Endothelial cell of umbilical vein (primary cell): ENCODE results near the gene LMNA. TPM values are rescaled to one million over a fixed set of nuclear protein-coding genes. Genes with fewer than 3 reads are reported as not detected.

Experiments used
- BruUV-seq: library from RNA; stranded (reverse); fragments of 400-500 nt; replicated peaks from 2 replicates; lab custom pipeline; 2021; lab: Mats Ljungman, UMichigan
- CTCF ChIA-PET: fragments of 300-600, 350-600 bp; sonication (Branson Sonifier 250); formaldehyde crosslinking; loops from one replicate; lab custom pipeline; 2021; ENCODE audit warnings: antibody characterized with exemption, inconsistent platforms; lab: Charles Lee
- POLR2A ChIA-PET: fragments of 300-600, 350-600 bp; sonication (Branson Sonifier 250); formaldehyde crosslinking; loops from one replicate; lab custom pipeline; 2021; ENCODE audit warnings: antibody characterized with exemption, inconsistent platforms; lab: Charles Lee
- DNase-seq: peaks from one replicate; pipeline ENCODE4 v3.0.0-alpha.2; 2011; ENCODE audit warnings: low read depth, low spot score
- FAIRE-seq: peaks from 2 replicates; lab custom pipeline; 2011; peaks lifted over from hg19 to GRCh38; lab: Jason Lieb, UNC
- H2AFZ ChIP-seq: 2 replicates; pipeline ENCODE4 v1.6.0; 2012; ENCODE audit warnings: low read depth, low read length, control low read depth, inconsistent platforms
- H3K27ac ChIP-seq: 2 replicates; pipeline ENCODE4 v1.5.1; 2011; ENCODE audit warnings: low read depth, mild to moderate bottlenecking, control low read depth, low read length, moderate library complexity; ENCODE audit not compliant: insufficient read depth
- H3K27me3 ChIP-seq, 2 experiments: 2 replicates each; pipeline versions ENCODE4 v1.6.0 to v1.6.1; 2011; ENCODE audit warnings: low read length in 2 of 2, mixed read lengths in 1 of 2; ENCODE audit not compliant: control insufficient read depth in 2 of 2, insufficient read depth in 2 of 2
- H3K36me3 ChIP-seq, 2 experiments: 2 replicates in 1 of 2; 3 replicates in 1 of 2; pipeline ENCODE4 v1.5.1; 2011; ENCODE audit warnings: low read length in 2 of 2, mild to moderate bottlenecking in 1 of 2, moderate library complexity in 1 of 2; ENCODE audit not compliant: control insufficient read depth in 2 of 2, insufficient read depth in 2 of 2; ENCODE audit errors: extremely low read depth in 1 of 2
- H3K4me1 ChIP-seq: 3 replicates; pipeline ENCODE4 v1.5.1; 2011; ENCODE audit warnings: mild to moderate bottlenecking, low read length; ENCODE audit not compliant: control insufficient read depth, insufficient read depth; ENCODE audit errors: extremely low read depth
- H3K4me2 ChIP-seq: 2 replicates; pipeline ENCODE4 v1.6.1; 2011; ENCODE audit warnings: low read length, control low read depth, mixed read lengths; ENCODE audit not compliant: insufficient read depth
- H3K4me3 ChIP-seq, 3 experiments: fragments of 200-600 bp in 1 of 3; sonication (generic), shearing (Covaris generic) in 1 of 3; replicated peaks in 1 of 3; 2 replicates each; pipeline ENCODE4 v1.5.1; 2011 to 2016; ENCODE audit warnings: control low read depth in 3 of 3, low read length in 3 of 3, mild to moderate bottlenecking in 2 of 3, inconsistent platforms in 1 of 3, low read depth in 1 of 3, moderate library complexity in 1 of 3; ENCODE audit not compliant: insufficient read depth in 1 of 3
- H3K79me2 ChIP-seq: 2 replicates; pipeline ENCODE4 v1.6.0; 2012; ENCODE audit warnings: low read length, inconsistent platforms; ENCODE audit not compliant: control insufficient read depth, insufficient read depth
- H3K9ac ChIP-seq: replicated peaks from 2 replicates; pipeline ENCODE3; 2011; ENCODE audit warnings: low read length, control low read depth; ENCODE audit not compliant: insufficient read depth; ENCODE audit errors: extremely low read depth
- H3K9me1 ChIP-seq: replicated peaks from 3 replicates; pipeline ENCODE4 v1.6.0; 2011; ENCODE audit warnings: mild to moderate bottlenecking, low read length; ENCODE audit not compliant: control insufficient read depth, insufficient read depth; ENCODE audit errors: extremely low read depth
- H3K9me3 ChIP-seq: replicated peaks from 2 replicates; pipeline ENCODE4 v1.5.1; 2012; ENCODE audit warnings: low read length, inconsistent platforms; ENCODE audit not compliant: control insufficient read depth, insufficient read depth
- H4K20me1 ChIP-seq: replicated peaks from 2 replicates; pipeline ENCODE3; 2011; ENCODE audit warnings: mild to moderate bottlenecking, low read length; ENCODE audit not compliant: control insufficient read depth, insufficient read depth; ENCODE audit errors: extremely low read depth
- CTCF ChIP-seq, 2 donors: IDR thresholded peaks; 1 replicate in 1 of 2; 2 replicates in 1 of 2; pipeline ENCODE4 v1.5.1; 2011; ENCODE audit warnings: low read length in 2 of 2, mild to moderate bottlenecking in 2 of 2, moderate library complexity in 2 of 2, control low read depth in 1 of 2, inconsistent platforms in 1 of 2, low read depth in 1 of 2; ENCODE audit not compliant: insufficient read depth in 1 of 2; ENCODE audit errors: extremely low read depth in 1 of 2
- EZH2 ChIP-seq: IDR thresholded peaks from 2 replicates; pipeline ENCODE4 v1.6.1; 2012; ENCODE audit warnings: borderline replicate concordance, low read depth, mild to moderate bottlenecking, moderate library complexity, low read length, inconsistent platforms; ENCODE audit not compliant: severe bottlenecking
- FOS ChIP-seq: IDR thresholded peaks from 2 replicates; pipeline ENCODE4 v1.6.1; 2011; ENCODE audit warnings: mild to moderate bottlenecking, low read length, moderate library complexity, borderline replicate concordance; ENCODE audit not compliant: insufficient read depth
- GATA2 ChIP-seq: IDR thresholded peaks from 2 replicates; pipeline ENCODE4 v1.7.0; 2011; ENCODE audit warnings: low read depth, mild to moderate bottlenecking, moderate library complexity, mixed read lengths, low read length; ENCODE audit not compliant: insufficient read length, insufficient read depth
- MAX ChIP-seq: IDR thresholded peaks from 2 replicates; pipeline ENCODE4 v1.6.1; 2011; ENCODE audit not compliant: insufficient read depth, insufficient read length
- MYC ChIP-seq: IDR thresholded peaks from one replicate; pipeline ENCODE4 v1.6.1; 2011; ENCODE audit warnings: mild to moderate bottlenecking, low read depth, low read length
- dilution Hi-C: fragments of 300-500 bp; cut with MboI; formaldehyde crosslinking; loops from one replicate; pipeline ENCODE4 v1.15.0; 2019; ENCODE audit warnings: low sequenced_read_pairs; ENCODE audit not compliant: extremely low pct_ligation_motif_present
- intact Hi-C: fragments of 100-400 bp; cut with micrococcal nuclease; formaldehyde crosslinking; loops from one replicate; pipeline ENCODE4 v1.10.0; 2022
- polyA plus RNA-seq, 4 experiments: library from polyadenylated mRNA; depleted of rRNA in 3 of 4; stranded (reverse) in 3 of 4; unstranded in 1 of 4; fragments of >200 nt; gene quantifications; 2 replicates each; pipeline versions ENCODE4 v1.2.1 to v1.2.3, GENCODE V29; 2011 to 2012; ENCODE audit warnings: missing spikeins in 1 of 4
- total RNA-seq: library from RNA; stranded (reverse); gene quantifications from 2 replicates; pipeline ENCODE4 v1.2.3, GENCODE V29; 2021

LMNA gene
- total and polyA plus RNA-seq, 2 donors (not counting 3 experiments of a cell fraction or from before 2014, with no cell fraction given): 371 to 742 TPM

- Histone ChIP-seq H3K4me1 (no peaks in the 10 kb centered on the region), H3K9me1 (no peaks in the 10 kb centered on the region), H3K27ac (no peak overlapping the region), H3K9me3 (no peaks in the 10 kb centered on the region), H3K27me3 (no peaks in the 10 kb centered on the region), H3K4me2 (no peak overlapping the region), H3K79me2 (peaks cover 8% of the 10 kb centered on the region), H4K20me1 (no peaks in the 10 kb centered on the region), H3K9ac (no peak overlapping the region), H3K36me3 (peaks cover 24 to 59% of the 10 kb centered on the region in 2 experiments), H3K4me3 (no peak overlapping the region), H2AFZ (no peak overlapping the region)
- no peak for FAIRE-seq
- TF ChIP-seq MYC (no peak), FOS (no peak), GATA2 (no peak), MAX (no peak)
- CTCF ChIA-PET: interaction anchor here (1.1 to 2.3 kb wide), 2 partner anchors 10 to 42 kb away, joined by 3 to 10 read pairs; no protein-coding TSS in a partner anchor
- POLR2A ChIA-PET: interaction anchor here (0.5 kb wide), 1 partner anchor 11 kb away, joined by 5 read pairs; no protein-coding TSS in a partner anchor
- no peak for DNase-seq
- dilution Hi-C loops (loop anchor here (10.0 kb wide), 1 partner anchor 86 kb away; no protein-coding TSS in a partner anchor), intact Hi-C loops (loop anchor here (10.0 kb wide), 1 partner anchor 174 kb away; no protein-coding TSS in a partner anchor)
- BruUV-seq: no TSS peak
Observed at GRCh38 chr1:156138458-156138867, 24.0 kb downstream of the LMNA start.

GRCh38 chr1:156140879-156141707, 26.6 kb downstream of the LMNA start:
- Histone ChIP-seq H3K4me1 (peaks cover 1% of the 10 kb centered on the region), H3K9me3 (no peaks in the 10 kb centered on the region), H3K4me2 (no peak overlapping the region), H3K36me3 (peaks cover 13 to 37% of the 10 kb centered on the region in 2 experiments), H3K27ac (no peak overlapping the region), H3K27me3 (no peaks in the 10 kb centered on the region), H3K9me1 (no peaks in the 10 kb centered on the region), H3K79me2 (no peaks in the 10 kb centered on the region), H2AFZ (no peak overlapping the region), H3K4me3 (no peak overlapping the region), H3K9ac (no peak overlapping the region), H4K20me1 (no peaks in the 10 kb centered on the region)
- dilution Hi-C loops (no loop called here), intact Hi-C loops (loop anchor here (1.0 kb wide), 1 partner anchor 84 kb away; no protein-coding TSS in a partner anchor)
- no TSS peak for BruUV-seq
- DNase-seq (peak; percentile 31), FAIRE-seq (no peak)
- TF ChIP-seq FOS: no peak
- TF ChIP-seq CTCF (IDR thresholded peaks at IDR 0.05; ENCODE audit: extremely low read depth in 1 of 2, insufficient read depth in 1 of 2, low read depth in 1 of 2, low read length in 2 of 2): peak; percentile 57 to 70
- TF ChIP-seq EZH2: no peak
- POLR2A ChIA-PET: no interaction called here
- CTCF ChIA-PET: interaction anchor here (0.6 to 14.2 kb wide), 13 partner anchors 11 to 203 kb away, joined by 3 to 489 read pairs (median 4); partner anchors contain the start of gene PMF1
